ENCODE measurements around the gene GGACT.

Gene GGACT

GRCh38 chr13:100613031-100613430 is 24.4 kb upstream of the GGACT start:
- POLR2A ChIA-PET: no interaction called here
- CTCF ChIA-PET: no interaction called here
- DNase-seq (ENCODE audit: low read depth, low spot score): no peak
- no peak overlapping the region for H3K4me3 ChIP-seq (ENCODE audit: low read depth, low read length)
- TF ChIP-seq, protein P1, sequence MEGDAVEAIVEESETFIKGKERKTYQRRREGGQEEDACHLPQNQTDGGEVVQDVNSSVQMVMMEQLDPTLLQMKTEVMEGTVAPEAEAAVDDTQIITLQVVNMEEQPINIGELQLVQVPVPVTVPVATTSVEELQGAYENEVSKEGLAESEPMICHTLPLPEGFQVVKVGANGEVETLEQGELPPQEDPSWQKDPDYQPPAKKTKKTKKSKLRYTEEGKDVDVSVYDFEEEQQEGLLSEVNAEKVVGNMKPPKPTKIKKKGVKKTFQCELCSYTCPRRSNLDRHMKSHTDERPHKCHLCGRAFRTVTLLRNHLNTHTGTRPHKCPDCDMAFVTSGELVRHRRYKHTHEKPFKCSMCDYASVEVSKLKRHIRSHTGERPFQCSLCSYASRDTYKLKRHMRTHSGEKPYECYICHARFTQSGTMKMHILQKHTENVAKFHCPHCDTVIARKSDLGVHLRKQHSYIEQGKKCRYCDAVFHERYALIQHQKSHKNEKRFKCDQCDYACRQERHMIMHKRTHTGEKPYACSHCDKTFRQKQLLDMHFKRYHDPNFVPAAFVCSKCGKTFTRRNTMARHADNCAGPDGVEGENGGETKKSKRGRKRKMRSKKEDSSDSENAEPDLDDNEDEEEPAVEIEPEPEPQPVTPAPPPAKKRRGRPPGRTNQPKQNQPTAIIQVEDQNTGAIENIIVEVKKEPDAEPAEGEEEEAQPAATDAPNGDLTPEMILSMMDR (IDR thresholded peaks at IDR 0.05; ENCODE audit: insufficient read depth, low read length, missing control alignments): no peak

DNA sequence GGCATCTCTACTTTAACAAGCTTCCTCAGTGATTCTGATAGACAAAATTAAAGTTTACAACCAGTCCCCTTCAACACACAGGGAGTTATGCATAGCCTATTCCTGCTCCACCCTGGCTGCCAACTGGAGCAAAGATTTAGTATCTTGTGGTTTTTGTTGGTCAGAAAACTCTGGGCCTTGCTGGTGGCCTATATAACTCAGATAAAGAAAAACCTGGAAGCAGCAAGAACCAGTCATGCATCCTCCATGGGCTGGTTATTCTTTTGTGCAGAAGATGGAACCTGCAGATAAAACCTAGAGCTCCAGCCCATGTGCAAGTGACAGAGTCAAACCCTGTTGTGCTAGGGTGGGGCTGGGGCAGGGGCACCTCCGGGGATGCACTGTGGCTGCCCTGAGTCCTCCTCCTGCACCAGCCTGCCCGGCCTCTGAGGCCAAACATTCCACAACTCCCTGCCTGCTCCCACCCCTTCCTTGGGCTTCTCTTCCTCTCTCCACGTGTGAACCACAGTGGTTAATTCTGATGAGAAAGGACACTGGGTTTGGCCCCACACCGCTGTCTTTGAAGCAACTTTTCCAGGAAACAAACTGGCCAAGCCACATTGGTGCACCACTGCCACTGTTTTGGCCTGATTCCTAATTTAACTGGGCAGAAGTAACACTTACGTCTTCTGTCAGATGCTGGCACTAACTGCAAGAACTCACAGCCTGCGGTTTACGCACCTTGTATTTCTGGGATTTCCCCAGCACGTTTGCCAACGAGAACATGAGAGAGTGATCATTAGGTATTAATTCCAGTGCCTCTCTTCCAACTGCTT is 23.3 kb upstream of the GGACT start:
- ChIA-PET CTCF (interaction anchor here (1.0 kb wide), 1 partner anchor 9 kb away, joined by 3 read pairs; no protein-coding TSS in a partner anchor), POLR2A (no interaction called here)
- no peak overlapping the region for H3K4me3 ChIP-seq (ENCODE audit: low read depth, low read length)

GRCh38 chr13:100610391-100611347 is 22.1 kb upstream of the GGACT start:
- POLR2A ChIA-PET: no interaction called here
- TF ChIP-seq, protein P1 (IDR thresholded peaks at IDR 0.05; ENCODE audit: insufficient read depth, low read length, missing control alignments): no peak
- no peak overlapping the region for H3K4me3 ChIP-seq (ENCODE audit: low read depth, low read length)
- DNase-seq (ENCODE audit: low read depth, low spot score): no peak
- CTCF ChIA-PET: interaction anchor here (1.0 to 1.5 kb wide), 4 partner anchors 10 to 516 kb away, joined by 3 to 4 read pairs (median 3); no protein-coding TSS in a partner anchor

More for the DNA sequence above, 23.3 kb upstream of the GGACT start:
- DNase-seq (ENCODE audit: low read depth, low spot score): no peak
- TF ChIP-seq, protein P1 (IDR thresholded peaks at IDR 0.05; ENCODE audit: insufficient read depth, low read length, missing control alignments): no peak

DNA sequence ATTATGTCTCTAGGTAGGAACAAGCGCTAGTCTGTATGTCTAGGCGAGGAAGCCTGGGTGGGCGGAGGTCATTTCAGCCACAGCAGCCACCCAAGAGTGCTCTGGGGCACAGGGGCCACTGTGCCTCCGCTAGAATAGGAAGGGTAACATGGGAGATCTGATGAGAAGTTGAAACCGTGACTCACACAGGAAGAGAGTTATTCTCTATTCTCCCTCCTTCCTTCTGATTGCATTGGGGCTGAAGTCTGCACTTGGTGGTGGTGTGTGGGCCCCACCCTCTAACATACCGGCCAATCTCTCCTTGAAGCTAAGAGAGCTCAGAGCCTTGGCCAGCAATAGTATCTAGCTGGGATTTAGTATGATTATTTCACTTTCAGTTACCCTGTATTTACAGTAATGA is 20.3 kb upstream of the GGACT start:
- no peak for DNase-seq (ENCODE audit: low read depth, low spot score)
- no peak overlapping the region for H3K4me3 ChIP-seq (ENCODE audit: low read depth, low read length)
- POLR2A ChIA-PET: no interaction called here
- CTCF ChIA-PET: interaction anchor here (0.9 to 1.0 kb wide), 3 partner anchors 20 to 36 kb away, joined by 3 read pairs; partner anchors contain the start of gene GGACT
- TF ChIP-seq, protein P1 (IDR thresholded peaks at IDR 0.05; ENCODE audit: insufficient read depth, low read length, missing control alignments): no peak

DNA sequence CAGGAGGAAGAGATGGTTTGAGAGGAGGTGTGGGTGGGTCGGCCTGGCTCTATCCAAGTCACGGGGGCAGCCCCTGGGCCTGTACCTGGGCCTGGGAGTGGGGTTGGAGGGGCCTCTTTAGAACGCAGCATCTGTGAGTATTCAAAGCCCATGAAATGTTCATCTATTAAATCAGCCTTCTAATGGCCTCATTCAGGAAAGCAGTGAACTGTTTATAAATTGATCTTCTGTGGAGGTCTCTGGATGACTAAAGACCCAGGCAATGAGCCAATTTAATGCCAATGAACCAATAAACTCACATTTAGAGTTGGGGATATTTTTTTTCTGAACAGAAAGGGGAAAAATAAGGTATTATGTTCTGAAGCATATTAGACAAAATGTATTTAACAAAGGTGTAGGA is 19.9 kb upstream of the GGACT start:
- no peak overlapping the region for H3K4me3 ChIP-seq (ENCODE audit: low read depth, low read length)
- DNase-seq (ENCODE audit: low read depth, low spot score): no peak
- TF ChIP-seq, protein P1 (IDR thresholded peaks at IDR 0.05; ENCODE audit: insufficient read depth, low read length, missing control alignments): no peak
- ChIA-PET CTCF (interaction anchor here (0.9 kb wide), 1 partner anchor 36 kb away, joined by 3 read pairs; no protein-coding TSS in a partner anchor), POLR2A (no interaction called here)

All from AG04449 (cell line).